Ectodermal cell (in vitro differentiated cells): ENCODE results near the gene PVALEF.

Experiments used
- H3K27ac ChIP-seq: 2 replicates; pipeline ENCODE4 v1.7.0; 2013; ENCODE audit warnings: mild to moderate bottlenecking, low read depth, low read length; ENCODE audit not compliant: insufficient read depth, poor library complexity, severe bottlenecking
- H3K27me3 ChIP-seq: 2 replicates; pipeline ENCODE4 v1.7.0; 2013; ENCODE audit warnings: mild to moderate bottlenecking, low read length; ENCODE audit not compliant: insufficient read depth, control insufficient read depth, poor library complexity, severe bottlenecking
- H3K36me3 ChIP-seq: one replicate; pipeline ENCODE4 v1.7.0; 2013; ENCODE audit warnings: low read length; ENCODE audit not compliant: control insufficient read depth, insufficient read depth
- H3K4me1 ChIP-seq: one replicate; pipeline ENCODE4 v1.7.0; 2013; ENCODE audit warnings: low read length; ENCODE audit not compliant: control insufficient read depth, insufficient read depth
- H3K4me3 ChIP-seq: 2 replicates; pipeline ENCODE4 v1.7.0; 2013; ENCODE audit warnings: low read depth, low read length, control low read depth; ENCODE audit not compliant: insufficient read depth
- H3K9me3 ChIP-seq: 2 replicates; pipeline ENCODE4 v1.7.0; 2013; ENCODE audit warnings: mild to moderate bottlenecking, low read length, moderate library complexity; ENCODE audit not compliant: control insufficient read depth
- WGBS, 2 experiments: methylation state at CpG; one replicate each; pipeline ENCODE4 v1.1.7; 2013; ENCODE audit warnings: missing lambda C conversion rate in 2 of 2; 5-methylcytosine and 5-hydroxymethylcytosine counted together

Gene PVALEF

GRCh38 chr17:81228420-81228819, 63.1 kb downstream of the PVALEF start:
- Histone ChIP-seq H3K4me3 (no peak overlapping the region), H3K27me3 (peaks cover 6% of the 10 kb centered on the region), H3K4me1 (no peaks in the 10 kb centered on the region), H3K36me3 (peaks cover 8% of the 10 kb centered on the region), H3K9me3 (no peaks in the 10 kb centered on the region), H3K27ac (no peak overlapping the region)
- 89 to 91% methylated on average over 9 of the region's 9 CpGs for WGBS, 2 experiments

GRCh38 chr17:81228834-81229665, 63.7 kb downstream of the PVALEF start:
- Histone ChIP-seq H3K27ac (no peak overlapping the region), H3K27me3 (no peaks in the 10 kb centered on the region), H3K4me3 (no peak overlapping the region), H3K36me3 (peaks cover 8% of the 10 kb centered on the region), H3K9me3 (no peaks in the 10 kb centered on the region), H3K4me1 (no peaks in the 10 kb centered on the region)
- 94 to 95% methylated on average over 32 of the region's 32 CpGs for WGBS, 2 experiments

DNA sequence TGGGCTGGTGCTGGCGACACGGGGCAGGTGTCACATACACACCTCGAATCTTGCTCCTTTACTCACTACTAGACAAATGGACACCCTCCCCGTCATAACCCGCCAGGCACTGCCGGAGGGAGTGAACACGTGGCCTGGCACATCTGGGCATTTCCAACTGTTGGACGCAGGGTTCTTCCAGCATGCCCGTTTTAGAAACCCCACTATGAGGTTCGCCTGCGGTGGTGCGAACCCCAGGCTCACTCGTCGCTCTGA, 64.3 kb downstream of the PVALEF start:
- 96% methylated on average over 14 of the region's 14 CpGs for WGBS, 2 experiments
- Histone ChIP-seq H3K4me3 (no peak overlapping the region), H3K27ac (no peak overlapping the region), H3K36me3 (peaks cover 8% of the 10 kb centered on the region), H3K9me3 (no peaks in the 10 kb centered on the region), H3K27me3 (no peaks in the 10 kb centered on the region), H3K4me1 (no peaks in the 10 kb centered on the region)

DNA sequence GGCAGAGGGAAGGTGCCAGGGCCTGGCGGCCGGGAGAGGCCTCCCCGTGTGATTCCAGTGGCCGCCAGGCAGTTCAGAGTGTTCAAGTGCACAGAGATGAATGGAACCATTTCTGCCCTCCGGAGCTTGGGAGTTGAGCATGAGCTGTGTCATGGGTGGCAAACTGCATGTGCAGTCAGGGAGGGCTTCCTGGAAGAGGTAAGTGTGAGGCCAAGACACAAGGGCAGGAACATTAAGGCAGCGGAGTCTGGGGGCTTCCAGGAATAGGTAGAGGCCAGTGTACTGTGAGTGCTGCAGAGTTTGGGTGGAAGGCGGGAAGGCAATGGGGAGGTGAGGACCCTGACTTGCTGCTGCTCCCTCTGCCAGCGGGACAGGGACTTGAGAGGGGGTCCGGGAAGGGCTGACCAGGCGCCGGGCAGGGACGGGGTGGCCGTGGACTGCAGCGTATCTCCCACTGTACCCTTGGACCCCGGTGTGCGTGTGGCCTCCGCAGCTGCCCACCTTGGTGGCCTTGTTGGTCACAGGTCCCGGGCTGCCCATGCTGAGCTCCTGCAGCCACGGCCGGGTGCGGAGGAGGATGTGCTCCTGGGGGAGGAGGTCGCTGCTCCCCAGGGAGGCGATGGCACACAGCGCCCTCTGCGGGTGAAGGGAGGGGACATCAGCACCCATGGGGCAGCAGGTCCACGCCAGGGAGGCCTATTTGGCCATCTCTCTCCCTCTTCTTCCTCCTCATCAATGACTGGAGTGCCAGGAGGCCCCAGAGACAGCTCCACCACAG, 64.9 kb downstream of the PVALEF start:
- H3K4me1 ChIP-seq: no peaks in the 10 kb centered on the region
- peaks cover 8% of the 10 kb centered on the region for H3K36me3 ChIP-seq
- no peak overlapping the region for H3K27ac ChIP-seq
- H3K4me3 ChIP-seq: no peak overlapping the region
- WGBS, 2 experiments: 93 to 94% methylated on average over 26 of the region's 26 CpGs
- no peaks in the 10 kb centered on the region for H3K27me3 ChIP-seq
- no peaks in the 10 kb centered on the region for H3K9me3 ChIP-seq

GRCh38 chr17:81231121-81231645, 65.9 kb downstream of the PVALEF start:
- Histone ChIP-seq H3K27ac (no peak overlapping the region), H3K9me3 (no peaks in the 10 kb centered on the region), H3K27me3 (no peaks in the 10 kb centered on the region), H3K4me1 (no peaks in the 10 kb centered on the region), H3K36me3 (peaks cover 8% of the 10 kb centered on the region), H3K4me3 (no peak overlapping the region)
- WGBS, 2 experiments: 92 to 93% methylated on average over 31 of the region's 31 CpGs

DNA sequence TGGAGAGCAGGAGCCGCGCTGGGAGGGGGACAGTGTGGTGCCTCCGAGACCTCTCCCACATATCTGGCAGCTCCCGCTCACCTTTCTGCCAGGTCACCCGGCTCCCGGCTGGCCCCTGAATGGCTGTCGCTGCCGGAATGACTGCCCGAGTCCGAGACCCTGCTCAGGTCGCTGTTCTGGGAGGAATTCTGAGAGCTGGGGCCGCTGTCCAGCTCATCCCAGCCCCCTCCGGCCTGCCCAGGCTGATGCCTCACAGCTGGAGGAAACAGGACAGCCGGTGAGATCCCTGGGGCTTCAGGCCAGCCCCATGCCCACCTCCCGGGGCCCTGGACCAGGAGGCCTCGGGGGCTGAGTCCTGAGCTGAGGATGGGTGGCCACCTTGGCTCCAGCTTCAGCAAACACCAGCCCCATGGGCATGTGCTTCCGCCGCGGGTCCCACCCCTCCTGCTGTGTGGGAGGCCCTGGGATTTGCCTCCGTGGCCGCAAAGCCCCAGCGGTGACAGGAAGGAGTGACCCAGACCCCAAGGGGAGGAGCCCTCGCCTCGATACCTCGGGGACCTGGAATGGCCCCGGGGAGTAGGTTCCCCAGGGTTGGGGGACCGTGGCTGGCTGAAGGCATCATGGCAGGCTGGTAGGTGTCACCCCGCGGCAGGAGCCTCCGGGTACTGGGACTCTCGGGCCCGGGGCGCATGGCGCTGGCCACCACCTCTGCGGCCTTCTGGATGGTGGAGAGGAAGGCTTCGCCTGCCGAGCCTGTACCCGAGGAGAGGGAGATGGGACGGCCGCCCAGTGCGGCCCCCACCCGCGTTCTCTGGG, 66.7 kb downstream of the PVALEF start:
- H3K27ac ChIP-seq: no peak overlapping the region
- no peaks in the 10 kb centered on the region for H3K9me3 ChIP-seq
- peaks cover 8% of the 10 kb centered on the region for H3K36me3 ChIP-seq
- H3K4me3 ChIP-seq: no peak overlapping the region
- H3K4me1 ChIP-seq: no peaks in the 10 kb centered on the region
- no peaks in the 10 kb centered on the region for H3K27me3 ChIP-seq
- 96 to 97% methylated on average over 43 of the region's 43 CpGs for WGBS, 2 experiments
